Hematopoietic multipotent progenitor cell treated with erythropoietin and hydrocortisone succinate and interleukin-3 and kit ligand, for 15 days (in vitro differentiated cells): ENCODE data around the gene AOPEP.
A peak's percentile ranks its signal among the peaks of the same experiment; 100 is the strongest.

Experiments used
- DNase-seq: peaks from one replicate; pipeline ENCODE4 v3.0.0-alpha.2; 2015; ENCODE audit warnings: low spot score

The AOPEP gene

GRCh38 chr9:94726495-94727191 lies at the start of gene AOPEP:
TSS of gene AOPEP (plus strand) at chr9:94726699. CDS start at chr9:94759784, 33,085 bp downstream.
- peak; percentile 97 for DNase-seq

GRCh38 chr9:94677929-94678328 lies 48.6 kb upstream of the AOPEP start:
- no peak for DNase-seq

GRCh38 chr9:94679587-94679986 lies 46.9 kb upstream of the AOPEP start:
- no peak for DNase-seq

GRCh38 chr9:94680020-94680419 lies 46.5 kb upstream of the AOPEP start:
- no peak for DNase-seq

- no peak for DNase-seq
Measured at GRCh38 chr9:94680621-94681020, 45.9 kb upstream of the AOPEP start.

GRCh38 chr9:94681508-94681907 lies 45.0 kb upstream of the AOPEP start:
- DNase-seq, result peak; percentile 21

- no peak for DNase-seq
Measured at GRCh38 chr9:94685359-94685758, 41.1 kb upstream of the AOPEP start.

GRCh38 chr9:94687451-94687850 lies 39.0 kb upstream of the AOPEP start:
- DNase-seq, result no peak

- no peak for DNase-seq
Measured at GRCh38 chr9:94690344-94690743, 36.2 kb upstream of the AOPEP start.

- DNase-seq, result no peak
Measured at GRCh38 chr9:94692601-94693000, 33.9 kb upstream of the AOPEP start.

GRCh38 chr9:94693485-94694204 lies 32.9 kb upstream of the AOPEP start:
- no peak for DNase-seq

GRCh38 chr9:94696545-94696944 lies 30.0 kb upstream of the AOPEP start:
- no peak for DNase-seq

- DNase-seq, result no peak
Measured at GRCh38 chr9:94697972-94698581, 28.4 kb upstream of the AOPEP start.

GRCh38 chr9:94699715-94700373 lies 26.7 kb upstream of the AOPEP start:
- DNase-seq, result no peak

- DNase-seq, result no peak
Measured at GRCh38 chr9:94700445-94700844, 26.1 kb upstream of the AOPEP start.

GRCh38 chr9:94703488-94704140 lies 22.9 kb upstream of the AOPEP start:
- DNase-seq, result no peak

- no peak for DNase-seq
Measured at GRCh38 chr9:94705162-94705702, 21.3 kb upstream of the AOPEP start.

GRCh38 chr9:94706922-94707321 lies 19.6 kb upstream of the AOPEP start:
- DNase-seq, result no peak

GRCh38 chr9:94713436-94714215 lies 12.9 kb upstream of the AOPEP start:
- DNase-seq, result no peak

- DNase-seq, result no peak
Measured at GRCh38 chr9:94714494-94714893, 12.0 kb upstream of the AOPEP start.

GRCh38 chr9:94717761-94718160 lies 8.7 kb upstream of the AOPEP start:
- DNase-seq, result no peak
